GM12875 (cell line): ENCODE data around the gene TPH2.

ENCODE experiments used
- H3K4me3 ChIP-seq: one replicate; pipeline ENCODE4 v1.5.1; 2011; ENCODE audit warnings: low read depth, low read length, control low read depth
- CTCF ChIP-seq: IDR thresholded peaks from 2 replicates; pipeline ENCODE4 v1.5.1; 2011; ENCODE audit warnings: low read depth, mild to moderate bottlenecking, control low read depth, inconsistent platforms, low read length, moderate library complexity, borderline replicate concordance; ENCODE audit not compliant: insufficient read depth

TPH2 gene

DNA sequence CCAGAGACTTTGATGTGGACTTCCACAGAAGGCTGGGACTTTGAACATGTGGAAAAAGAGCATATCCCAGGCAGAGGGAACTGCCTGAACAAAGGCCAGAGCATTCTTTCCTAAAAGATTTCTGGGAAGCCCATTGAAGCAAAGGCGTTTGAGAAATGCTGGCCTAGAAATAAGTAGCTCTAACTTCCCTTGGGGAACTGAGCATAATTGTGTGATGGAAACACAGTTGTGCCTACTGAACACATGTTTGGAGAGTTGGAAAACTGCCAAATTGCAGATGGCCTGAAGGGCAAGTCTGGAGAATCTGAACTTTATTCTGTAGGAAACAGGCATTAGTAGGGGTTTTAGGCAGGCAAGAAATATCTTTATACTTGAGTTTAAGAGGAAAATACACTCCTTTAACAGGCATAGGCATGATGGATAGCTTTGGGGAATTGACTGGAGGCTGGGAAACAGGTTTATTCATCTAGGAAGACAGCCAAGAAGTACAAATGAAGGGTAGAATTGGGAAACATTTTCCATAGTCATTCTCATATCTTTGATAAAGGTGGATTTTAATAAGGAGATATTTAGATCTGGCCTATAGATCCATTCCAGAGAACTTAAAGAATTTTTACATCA lies 134.1 kb downstream of the TPH2 start:
- H3K4me3 ChIP-seq, result no peak overlapping the region
- TF ChIP-seq CTCF, result no peak

- no peak for TF ChIP-seq CTCF
- no peak overlapping the region for H3K4me3 ChIP-seq
Measured at GRCh38 chr12:72074065-72074464, 135.4 kb downstream of the TPH2 start.

DNA sequence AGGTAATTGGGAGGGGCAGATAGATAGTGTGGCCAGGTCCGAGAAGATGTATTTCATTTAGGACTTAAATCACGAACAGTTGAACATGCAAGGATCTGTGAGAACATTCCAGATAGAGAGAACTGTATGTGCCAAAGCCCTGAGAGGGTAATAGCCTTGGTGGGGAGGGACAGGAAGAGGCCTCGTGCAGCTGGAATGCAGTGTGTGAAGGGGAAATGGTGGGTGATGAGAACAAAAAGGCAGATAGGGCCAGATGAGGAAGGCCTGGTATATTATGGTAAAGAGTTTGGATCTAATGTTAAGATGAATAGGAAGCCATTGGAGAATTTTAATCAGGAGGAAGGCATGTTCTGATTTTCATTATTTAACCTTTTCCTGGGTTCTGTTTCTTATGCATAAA lies 136.3 kb downstream of the TPH2 start:
- H3K4me3 ChIP-seq, result no peak overlapping the region
- no peak for TF ChIP-seq CTCF

GRCh38 chr12:72075401-72075800 lies 136.8 kb downstream of the TPH2 start:
- no peak for TF ChIP-seq CTCF
- H3K4me3 ChIP-seq, result no peak overlapping the region

DNA sequence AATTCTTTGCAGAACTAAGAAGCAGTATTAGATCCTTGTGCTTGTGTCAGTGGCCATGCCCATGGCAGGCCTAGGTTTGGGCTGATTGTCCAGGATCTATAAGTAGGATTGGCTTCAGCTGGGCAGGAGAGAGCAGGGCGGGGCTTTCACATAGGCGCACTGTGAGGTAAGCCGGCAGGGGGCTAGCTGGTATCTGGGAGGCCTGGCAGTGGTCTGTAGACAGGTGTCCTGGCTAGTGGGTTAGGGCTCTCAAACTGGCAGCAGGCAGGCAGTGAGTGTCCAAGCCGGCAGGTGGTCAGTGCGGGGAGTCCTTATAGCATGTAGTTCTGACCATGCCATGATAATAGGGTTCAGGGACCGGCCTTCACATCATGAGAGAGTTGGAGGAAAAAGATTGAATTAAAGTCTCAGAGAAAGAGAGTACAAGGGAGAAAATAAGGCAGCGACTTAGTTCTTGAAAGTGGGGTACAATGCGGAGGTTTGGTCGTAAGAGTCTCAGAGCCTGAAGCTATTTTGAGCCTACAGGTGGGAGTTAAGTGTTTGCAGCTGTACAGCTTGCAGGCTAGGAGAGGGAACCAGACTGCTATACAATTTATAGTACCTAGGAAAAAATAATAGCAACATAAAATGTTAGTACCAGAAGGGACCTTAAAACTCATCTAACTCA lies 137.4 kb downstream of the TPH2 start:
- no peak for TF ChIP-seq CTCF
- no peak overlapping the region for H3K4me3 ChIP-seq

- no peak overlapping the region for H3K4me3 ChIP-seq
- no peak for TF ChIP-seq CTCF
Measured at GRCh38 chr12:72076558-72076915, 137.9 kb downstream of the TPH2 start.

GRCh38 chr12:72077111-72077820 lies 138.6 kb downstream of the TPH2 start:
- no peak for TF ChIP-seq CTCF
- H3K4me3 ChIP-seq, result no peak overlapping the region
